Measurements from ENCODE around the gene HRH1.

DNA sequence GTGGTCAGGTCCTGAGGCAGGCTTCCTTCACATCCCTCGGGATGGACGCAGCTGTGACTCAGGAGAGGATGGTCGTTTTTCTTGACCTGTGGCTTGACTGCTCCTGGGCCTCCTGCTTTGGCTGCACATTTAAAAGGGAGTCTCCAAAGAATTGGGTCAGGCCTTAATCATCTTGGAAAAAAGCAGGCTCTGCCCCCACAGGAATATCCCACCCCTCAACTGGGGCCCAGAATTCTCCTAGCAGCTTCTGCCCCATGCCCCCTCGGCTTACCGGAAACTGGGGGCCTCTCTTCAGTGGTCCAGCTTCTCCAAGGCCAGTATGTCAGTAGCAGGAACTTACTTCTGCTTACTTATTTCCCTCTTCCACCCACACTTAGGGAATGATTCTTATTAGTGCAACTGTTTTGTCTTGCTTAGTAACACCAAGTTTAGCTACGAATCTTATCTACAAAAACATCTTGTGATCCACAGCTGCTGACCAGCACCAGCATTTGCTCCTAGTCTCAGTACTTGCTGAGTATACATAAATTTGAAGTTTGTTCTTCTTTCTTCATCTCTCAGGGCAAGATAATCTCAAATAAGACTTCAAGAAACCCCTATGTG, 153.6 kb downstream of the HRH1 start:
- TF ChIP-seq, protein P1, sequence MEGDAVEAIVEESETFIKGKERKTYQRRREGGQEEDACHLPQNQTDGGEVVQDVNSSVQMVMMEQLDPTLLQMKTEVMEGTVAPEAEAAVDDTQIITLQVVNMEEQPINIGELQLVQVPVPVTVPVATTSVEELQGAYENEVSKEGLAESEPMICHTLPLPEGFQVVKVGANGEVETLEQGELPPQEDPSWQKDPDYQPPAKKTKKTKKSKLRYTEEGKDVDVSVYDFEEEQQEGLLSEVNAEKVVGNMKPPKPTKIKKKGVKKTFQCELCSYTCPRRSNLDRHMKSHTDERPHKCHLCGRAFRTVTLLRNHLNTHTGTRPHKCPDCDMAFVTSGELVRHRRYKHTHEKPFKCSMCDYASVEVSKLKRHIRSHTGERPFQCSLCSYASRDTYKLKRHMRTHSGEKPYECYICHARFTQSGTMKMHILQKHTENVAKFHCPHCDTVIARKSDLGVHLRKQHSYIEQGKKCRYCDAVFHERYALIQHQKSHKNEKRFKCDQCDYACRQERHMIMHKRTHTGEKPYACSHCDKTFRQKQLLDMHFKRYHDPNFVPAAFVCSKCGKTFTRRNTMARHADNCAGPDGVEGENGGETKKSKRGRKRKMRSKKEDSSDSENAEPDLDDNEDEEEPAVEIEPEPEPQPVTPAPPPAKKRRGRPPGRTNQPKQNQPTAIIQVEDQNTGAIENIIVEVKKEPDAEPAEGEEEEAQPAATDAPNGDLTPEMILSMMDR (IDR thresholded peaks at IDR 0.05): no peak
- TF ChIP-seq POLR2A (IDR thresholded peaks at IDR 0.05; ENCODE audit: low read depth): no peak

Measured in esophagus muscularis mucosa (tissue), 3 donors.